Loucy (cell line): ENCODE data around the gene DHRSX.

ENCODE experiments used
- H2AFZ ChIP-seq: fragments of 200-600 bp; sonication (generic); 2 replicates; pipeline ENCODE4 v1.6.0; 2016; ENCODE audit warnings: antibody characterized with exemption, mild to moderate bottlenecking, low read length, moderate library complexity
- H3F3A ChIP-seq: fragments of 200-600 bp; 2 replicates; pipeline ENCODE4 v1.6.0; 2016; ENCODE audit warnings: antibody characterized with exemption, low read depth, mild to moderate bottlenecking
- H3K27me3 ChIP-seq: fragments of 200-600 bp; sonication (generic); 2 replicates; pipeline ENCODE4 v1.6.1; 2014; ENCODE audit warnings: low read length, mild to moderate bottlenecking; ENCODE audit not compliant: insufficient read depth, poor library complexity, severe bottlenecking
- H3K36me3 ChIP-seq: fragments of 200-600 bp; sonication (generic); 2 replicates; pipeline ENCODE4 v1.6.1; 2016; ENCODE audit warnings: low read length; ENCODE audit not compliant: insufficient read depth
- H3K4me1 ChIP-seq: fragments of 200-600 bp; sonication (generic); 2 replicates; pipeline ENCODE4 v1.5.1; 2014; ENCODE audit warnings: low read length, mild to moderate bottlenecking; ENCODE audit not compliant: insufficient read depth, poor library complexity, severe bottlenecking
- H3K4me2 ChIP-seq: fragments of 200-600 bp; sonication (generic); 2 replicates; pipeline ENCODE4 v1.6.0; 2014; ENCODE audit warnings: antibody characterized with exemption, low read length, low read depth, mild to moderate bottlenecking; ENCODE audit not compliant: poor library complexity, severe bottlenecking
- H3K4me3 ChIP-seq: fragments of 200-600 bp; sonication (generic); 2 replicates; pipeline ENCODE4 v1.5.1; 2014; ENCODE audit warnings: low read length, mild to moderate bottlenecking, mixed read lengths; ENCODE audit not compliant: poor library complexity, severe bottlenecking
- H3K79me2 ChIP-seq: fragments of 200-600 bp; sonication (generic); 2 replicates; pipeline ENCODE4 v1.6.1; 2014; ENCODE audit warnings: low read length; ENCODE audit not compliant: insufficient read depth
- H3K9ac ChIP-seq: fragments of 200-600 bp; sonication (generic); 2 replicates; pipeline ENCODE4 v1.6.0; 2014; ENCODE audit warnings: mild to moderate bottlenecking, low read depth, low read length, moderate library complexity; ENCODE audit not compliant: poor library complexity, severe bottlenecking
- H3K9me2 ChIP-seq: fragments of 200-600 bp; sonication (generic); replicated peaks from 2 replicates; pipeline ENCODE4 v1.6.1; 2016; ENCODE audit warnings: low read depth, low read length, mixed read lengths
- H3K9me3 ChIP-seq: fragments of 200-600 bp; sonication (generic); 2 replicates; pipeline ENCODE4 v1.6.1; 2014; ENCODE audit warnings: mild to moderate bottlenecking, antibody characterized with exemption, low read length, low read depth; ENCODE audit not compliant: insufficient read depth
- H4K20me1 ChIP-seq: fragments of 200-600 bp; sonication (generic); 2 replicates; pipeline ENCODE4 v1.6.0; 2014; ENCODE audit warnings: antibody characterized with exemption, low read length, mild to moderate bottlenecking; ENCODE audit not compliant: insufficient read depth, poor library complexity, severe bottlenecking
- EZH2phosphoT487 ChIP-seq: fragments of 200-600 bp; IDR thresholded peaks from 2 replicates; pipeline ENCODE4 v1.6.1; 2018; ENCODE audit warnings: antibody characterized with exemption, mild to moderate bottlenecking, moderate library complexity, borderline replicate concordance
- TF ChIP-seq, protein P1 (sequence below): fragments of 200-600 bp; sonication (generic); conservative IDR thresholded peaks from 2 replicates; pipeline ENCODE4 v1.5.1; 2014; ENCODE audit warnings: mild to moderate bottlenecking, antibody characterized with exemption, low read length

The DHRSX gene

DNA sequence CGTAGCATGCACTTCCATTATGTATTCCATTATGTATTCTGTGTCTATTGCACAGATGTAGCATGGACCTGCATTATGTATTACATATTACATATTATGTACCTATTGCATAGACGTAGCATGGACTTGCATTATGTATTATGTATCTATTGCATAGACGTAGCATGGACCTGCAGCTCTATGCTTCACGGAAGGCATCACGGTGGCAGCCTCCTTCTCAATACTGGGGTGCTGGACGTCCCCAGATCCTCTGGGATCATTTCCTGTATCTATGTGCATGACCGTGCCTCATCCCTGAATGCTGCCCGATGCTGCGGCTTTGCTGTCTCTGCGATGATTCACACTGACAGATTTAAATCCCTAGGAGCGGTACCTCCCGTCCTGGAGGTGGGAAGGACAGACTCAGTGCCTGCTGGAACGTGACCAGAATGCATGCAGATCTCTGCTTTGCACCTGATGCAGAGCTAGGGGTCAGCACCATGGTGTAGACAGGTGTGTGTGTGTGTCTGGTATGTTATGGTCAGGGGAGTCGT is 317.5 kb downstream of the DHRSX start:
- Histone ChIP-seq H3K9ac (no peak overlapping the region), H2AFZ (no peak overlapping the region), H3K27me3 (no peaks in the 10 kb centered on the region), H3K4me2 (no peak overlapping the region), H3K9me2 (no peaks in the 10 kb centered on the region), H3K4me3 (no peak overlapping the region), H3K79me2 (no peaks in the 10 kb centered on the region), H3F3A (no peaks in the 10 kb centered on the region), H4K20me1 (no peaks in the 10 kb centered on the region), H3K4me1 (no peaks in the 10 kb centered on the region), H3K9me3 (no peaks in the 10 kb centered on the region), H3K36me3 (no peaks in the 10 kb centered on the region)
- TF ChIP-seq, protein P1, sequence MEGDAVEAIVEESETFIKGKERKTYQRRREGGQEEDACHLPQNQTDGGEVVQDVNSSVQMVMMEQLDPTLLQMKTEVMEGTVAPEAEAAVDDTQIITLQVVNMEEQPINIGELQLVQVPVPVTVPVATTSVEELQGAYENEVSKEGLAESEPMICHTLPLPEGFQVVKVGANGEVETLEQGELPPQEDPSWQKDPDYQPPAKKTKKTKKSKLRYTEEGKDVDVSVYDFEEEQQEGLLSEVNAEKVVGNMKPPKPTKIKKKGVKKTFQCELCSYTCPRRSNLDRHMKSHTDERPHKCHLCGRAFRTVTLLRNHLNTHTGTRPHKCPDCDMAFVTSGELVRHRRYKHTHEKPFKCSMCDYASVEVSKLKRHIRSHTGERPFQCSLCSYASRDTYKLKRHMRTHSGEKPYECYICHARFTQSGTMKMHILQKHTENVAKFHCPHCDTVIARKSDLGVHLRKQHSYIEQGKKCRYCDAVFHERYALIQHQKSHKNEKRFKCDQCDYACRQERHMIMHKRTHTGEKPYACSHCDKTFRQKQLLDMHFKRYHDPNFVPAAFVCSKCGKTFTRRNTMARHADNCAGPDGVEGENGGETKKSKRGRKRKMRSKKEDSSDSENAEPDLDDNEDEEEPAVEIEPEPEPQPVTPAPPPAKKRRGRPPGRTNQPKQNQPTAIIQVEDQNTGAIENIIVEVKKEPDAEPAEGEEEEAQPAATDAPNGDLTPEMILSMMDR, result no peak
- TF ChIP-seq EZH2phosphoT487, result no peak

DNA sequence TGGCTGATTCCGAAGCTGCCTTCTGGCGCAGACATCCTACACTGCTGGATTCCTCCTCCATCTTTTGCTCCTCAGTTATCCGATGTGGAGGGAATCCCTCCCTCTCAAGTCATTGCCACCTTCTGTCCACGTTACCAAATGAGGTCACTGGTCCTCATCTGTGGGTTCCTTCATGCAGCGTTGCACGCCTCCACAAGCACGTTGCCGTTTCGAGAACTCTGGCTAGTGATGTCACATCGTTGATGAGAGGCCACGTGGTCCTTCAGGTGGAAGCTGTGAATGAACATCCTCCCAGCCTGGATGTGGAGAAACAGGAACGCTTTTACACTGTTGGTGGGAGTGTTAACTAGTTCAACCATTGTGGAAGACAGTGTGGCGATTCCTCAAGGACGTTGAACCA is 323.2 kb downstream of the DHRSX start:
- no peak overlapping the region for H3K4me3 ChIP-seq
- H2AFZ ChIP-seq, result no peak overlapping the region
- no peaks in the 10 kb centered on the region for H3K36me3 ChIP-seq
- no peaks in the 10 kb centered on the region for H3K27me3 ChIP-seq
- H3K9ac ChIP-seq, result no peak overlapping the region
- H3K9me3 ChIP-seq, result no peaks in the 10 kb centered on the region
- H3K79me2 ChIP-seq, result no peaks in the 10 kb centered on the region
- no peaks in the 10 kb centered on the region for H4K20me1 ChIP-seq
- H3K4me2 ChIP-seq, result no peak overlapping the region
- TF ChIP-seq, protein P1, result no peak
- H3K4me1 ChIP-seq, result no peaks in the 10 kb centered on the region
- no peaks in the 10 kb centered on the region for H3K9me2 ChIP-seq
- no peaks in the 10 kb centered on the region for H3F3A ChIP-seq

DNA sequence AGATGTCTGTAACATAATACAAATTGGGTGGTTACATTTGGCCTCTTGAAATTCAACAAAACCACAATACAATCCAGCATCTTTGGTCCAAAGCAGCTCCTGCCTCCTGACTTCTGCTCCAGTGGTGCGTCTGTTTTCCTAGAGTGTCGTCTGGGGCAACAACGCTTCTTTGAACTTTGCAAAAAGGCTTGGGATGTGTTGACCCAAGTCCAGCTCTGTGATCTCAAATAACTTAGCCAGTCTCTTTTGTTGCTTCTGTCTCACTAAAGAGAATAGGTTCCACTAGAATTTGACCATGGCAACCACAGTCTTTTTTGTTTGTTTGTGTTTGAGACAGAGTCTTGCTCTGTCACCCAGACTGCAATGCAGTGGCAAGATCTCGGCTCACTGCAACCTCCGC is 324.0 kb downstream of the DHRSX start:
- Histone ChIP-seq H3K9me3 (no peaks in the 10 kb centered on the region), H3K4me1 (no peaks in the 10 kb centered on the region), H4K20me1 (no peaks in the 10 kb centered on the region), H2AFZ (no peak overlapping the region), H3K4me2 (no peak overlapping the region), H3K79me2 (no peaks in the 10 kb centered on the region), H3F3A (no peaks in the 10 kb centered on the region), H3K4me3 (no peak overlapping the region), H3K9ac (no peak overlapping the region), H3K36me3 (no peaks in the 10 kb centered on the region), H3K27me3 (no peaks in the 10 kb centered on the region), H3K9me2 (no peaks in the 10 kb centered on the region)
- TF ChIP-seq EZH2phosphoT487, result no peak
- TF ChIP-seq, protein P1, result no peak
